Heart left ventricle (tissue), 16 donors: ENCODE measurements around the gene IGF2. TPM values are rescaled to one million over a fixed set of nuclear protein-coding genes. Genes with fewer than 3 reads are reported as not detected.

ENCODE experiments used
- ATAC-seq, 4 donors: fragments of 200-7000 bp; cut with Tn5 transposase; one replicate each; pipeline ENCODE4 v1.9.1; 2020 to 2022; ENCODE audit warnings: moderate library complexity in 4 of 4, mild to moderate bottlenecking in 3 of 4, moderate number of reproducible peaks in 1 of 4
- DNase-seq, 5 donors: peaks; one replicate each; pipeline ENCODE4 v3.0.0-alpha.2; 2020
- H3K27ac ChIP-seq, 12 donors: fragments of 200-600 bp; sonication (generic) in 4 of 12; one replicate each; pipeline versions ENCODE4 v1.5.0 to v1.8.0; 2016 to 2022; ENCODE audit warnings: mild to moderate bottlenecking in 2 of 12
- H3K27me3 ChIP-seq, 9 donors: fragments of 200-600 bp; sonication (generic) in 2 of 9; one replicate each; pipeline versions ENCODE4 v1.5.1 to v1.8.0; 2016 to 2022; ENCODE audit warnings: mild to moderate bottlenecking in 3 of 9
- H3K36me3 ChIP-seq, 9 donors: fragments of 200-600 bp; sonication (generic) in 2 of 9; one replicate each; pipeline versions ENCODE4 v1.5.0 to v1.8.0; 2018 to 2022; ENCODE audit warnings: mild to moderate bottlenecking in 2 of 9
- H3K4me1 ChIP-seq, 12 donors: fragments of 200-600 bp; sonication (generic) in 4 of 12; one replicate each; pipeline versions ENCODE4 v1.5.0 to v1.8.0; 2016 to 2022; ENCODE audit warnings: mild to moderate bottlenecking in 3 of 12
- H3K4me3 ChIP-seq, 12 donors: fragments of 200-600 bp; sonication (generic) in 4 of 12; one replicate each; pipeline versions ENCODE4 v1.5.0 to v1.8.0; 2017 to 2022; ENCODE audit warnings: mild to moderate bottlenecking in 9 of 12, moderate library complexity in 4 of 12
- H3K9me3 ChIP-seq, 12 donors: fragments of 200-600 bp; sonication (generic) in 4 of 12; one replicate each; pipeline versions ENCODE4 v1.5.0 to v1.8.0; 2016 to 2022; ENCODE audit warnings: mild to moderate bottlenecking in 1 of 12
- CTCF ChIP-seq, 12 donors: fragments of 200-600 bp; sonication (generic) in 4 of 12; IDR thresholded peaks; one replicate each; pipeline versions ENCODE4 v1.5.0 to v1.8.0; 2018 to 2022; ENCODE audit warnings: antibody characterized with exemption in 12 of 12, mild to moderate bottlenecking in 5 of 12
- POLR2A ChIP-seq, 2 donors: fragments of 450-650 bp; IDR thresholded peaks; one replicate each; pipeline ENCODE4 v1.6.1; 2017; ENCODE audit warnings: antibody characterized with exemption in 2 of 2, mild to moderate bottlenecking in 2 of 2, moderate library complexity in 2 of 2
- WGBS, 4 donors: extraction: QIAGEN DNeasy Blood & Tissue Kit in 2 of 4; methylation state at CpG; one replicate each; pipeline versions ENCODE4 v1.1.5 to v1.1.7; 2013 to 2018; 5-methylcytosine and 5-hydroxymethylcytosine counted together
- intact Hi-C, 10 donors: fragments of 100-400 bp; cut with DNase I; formaldehyde crosslinking; loops; one replicate each; pipeline versions ENCODE4 v1.11.1 to v1.14.2; 2022
- polyA plus RNA-seq, 2 donors: library from polyadenylated mRNA; stranded (reverse); fragments of 200-250 nt; gene quantifications; one replicate each; pipeline ENCODE4 v1.2.3, GENCODE V29; 2013
- total RNA-seq, 9 donors: library from RNA; depleted of rRNA in 2 of 9; stranded (reverse); fragments of >200 nt in 2 of 9; fragmentation: NEBNext Ultra II Directional in 3 of 9; extraction: Animal tissue kit (Norgen Biotek cat#: 25700) in 3 of 9; gene quantifications; one replicate each; pipeline versions ENCODE4 v1.1.0 to v1.2.4, GENCODE V29; 2016 to 2023
- donor health status: ischemic (EF 13 %, LVEDD 7.1; RV severe dilation, severe dysfunction).
- donor health status: healthy with polysubstance abuse.
- donor health status: DM: no; HTN: yes; CAD: no.
- donor health status: DM: no; HTN: no; CAD: no.
- donor health status: ischemic (EF 25% LVEDD 6.9; RV normal size, moderate dysfunction).
- donor health status: ischemic (EF 25% LVEDD 5.7; RV mildly dilated, moderate dysfunction).
- donor health status: healthy.
- donor health status: DM: yes; HTN: yes; CAD: no.
- donor health status: ischemic (EF 35%, LVEDD 5.7; RV mildly dilated, moderate dysfunction).
- donor health status: nonischemic (EF 11% LVEDD 7.7; RV severe dilation, severe dysfunction).
- donor health status: DM: yes; HTN: yes; CAD: no.
- donor health status: PGD.
- donor health status: ischemic (EF 29% LVEDD 5.4; RV normal size, mild dysfunction).
- donor health status: nonischemic (EF 23%, LVEDD 6.1; RV moderate dilation, normal function).

IGF2 gene
- total and polyA plus RNA-seq, 11 donors, result 48.9 to 175 (median 99.3) TPM

- H3K36me3 ChIP-seq, result no peaks in the 10 kb centered on the region
- no peaks in the 10 kb centered on the region for H3K27me3 ChIP-seq
- DNase-seq, result peak in 2 of 5 donors; percentile 57 to 72
- no peak for TF ChIP-seq CTCF (IDR thresholded peaks at IDR 0.05)
- TF ChIP-seq POLR2A (IDR thresholded peaks at IDR 0.05), result no peak
- H3K9me3 ChIP-seq, result no peaks in the 10 kb centered on the region
- 44 to 63% (median 54%) methylated on average over 4 to 17 of the region's 17 CpGs for WGBS, 4 donors
- intact Hi-C loops, result loop anchor here in 4 of 10 donors (1.0 to 5.0 kb wide), 2 partner anchors 40 kb away; partner anchors contain the start of gene IGF2 (in 3 of the 4)
- peak overlapping the region; percentile 54 to 91 (median 84) for H3K27ac ChIP-seq
- peak in 1 of 4 donors; percentile 2 for ATAC-seq
- H3K4me3 ChIP-seq, result peak overlapping the region in 5 of 12 donors; percentile 8 to 26 (median 15)
- H3K4me1 ChIP-seq, result peaks cover 7 to 81% (median 48%) of the 10 kb centered on the region in 12 donors
These were observed 42.3 kb downstream of the IGF2 start for GRCh38 chr11:2096919-2097301.

GRCh38 chr11:2096011-2096918 is 42.9 kb downstream of the IGF2 start:
- Histone ChIP-seq H3K4me1 (peaks cover 7 to 78% (median 47%) of the 10 kb centered on the region in 12 donors), H3K27ac (peak overlapping the region; percentile 54 to 91 (median 84)), H3K9me3 (no peaks in the 10 kb centered on the region), H3K36me3 (no peaks in the 10 kb centered on the region), H3K27me3 (no peaks in the 10 kb centered on the region), H3K4me3 (no peak overlapping the region)
- intact Hi-C loops, result loop anchor here in 3 of 10 donors (5.0 kb wide), 1 partner anchor 41 kb away; the partner anchor contains the start of gene IGF2 (in 3 of the 3)
- DNase-seq (peak in 2 of 5 donors; percentile 19 to 44), ATAC-seq (no peak)
- TF ChIP-seq CTCF (IDR thresholded peaks at IDR 0.05) (no peak), POLR2A (IDR thresholded peaks at IDR 0.05) (no peak)
- WGBS, 4 donors, result 95 to 96% (median 95%) methylated on average over 19 of the region's 19 CpGs

DNA sequence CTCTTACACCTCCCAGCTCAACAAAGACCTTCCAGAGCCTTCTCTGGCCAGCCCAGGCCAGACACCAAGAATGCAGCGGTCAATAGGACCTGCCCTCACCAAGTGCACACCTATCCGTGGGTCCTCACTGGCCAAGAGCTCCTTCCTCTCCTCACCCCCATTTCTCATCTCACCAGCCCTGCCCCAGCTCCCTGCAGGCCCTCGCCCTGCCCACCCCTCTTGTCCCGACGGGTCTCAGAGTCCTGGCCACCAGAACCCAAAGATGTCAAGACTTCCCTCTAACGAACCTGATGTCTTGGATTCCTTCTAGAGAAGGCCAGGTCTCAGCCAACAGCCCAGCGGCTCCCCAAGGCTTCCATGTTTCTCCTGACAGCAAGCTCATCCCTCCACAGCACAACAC is 43.6 kb downstream of the IGF2 start:
- ATAC-seq (no peak), DNase-seq (peak in 2 of 5 donors; percentile 9 to 55)
- TF ChIP-seq CTCF (IDR thresholded peaks at IDR 0.05) (no peak), POLR2A (IDR thresholded peaks at IDR 0.05) (no peak)
- Histone ChIP-seq H3K4me1 (peaks cover 7 to 71% (median 44%) of the 10 kb centered on the region in 12 donors), H3K27me3 (no peaks in the 10 kb centered on the region), H3K27ac (no peak overlapping the region), H3K4me3 (no peak overlapping the region), H3K9me3 (no peaks in the 10 kb centered on the region), H3K36me3 (no peaks in the 10 kb centered on the region)
- intact Hi-C loops, result loop anchor here in 3 of 10 donors (1.0 to 5.0 kb wide), 2 partner anchors 13 to 42 kb away; partner anchors contain the start of gene IGF2 (in 3 of the 3)
- WGBS, 4 donors, result 95 to 97% (median 96%) methylated on average over 7 of the region's 7 CpGs

DNA sequence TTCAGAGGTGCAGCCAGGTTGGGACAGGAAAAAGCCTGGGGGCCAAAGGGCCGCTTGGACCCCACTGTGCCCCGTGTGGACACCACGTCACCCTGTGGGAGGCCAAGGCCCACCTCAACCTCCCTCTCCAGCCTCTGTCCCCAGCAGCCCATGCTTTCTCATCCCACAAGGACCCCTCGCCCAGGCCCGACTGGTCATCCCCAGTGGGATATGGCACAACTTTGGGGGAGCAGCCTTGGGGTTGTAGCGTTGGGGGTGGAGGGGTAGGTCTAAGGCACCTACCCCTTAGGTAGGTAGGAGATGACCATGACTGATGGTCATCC is 44.0 kb downstream of the IGF2 start:
- intact Hi-C loops, result loop anchor here in 3 of 10 donors (1.0 to 5.0 kb wide), 2 partner anchors 13 to 42 kb away; partner anchors contain the start of gene IGF2 (in 3 of the 3)
- 97 to 99% (median 98%) methylated on average over 6 of the region's 6 CpGs for WGBS, 4 donors
- no peak overlapping the region for H3K4me3 ChIP-seq
- H3K9me3 ChIP-seq, result no peaks in the 10 kb centered on the region
- H3K36me3 ChIP-seq, result no peaks in the 10 kb centered on the region
- TF ChIP-seq POLR2A (IDR thresholded peaks at IDR 0.05) (no peak), CTCF (IDR thresholded peaks at IDR 0.05) (no peak)
- H3K27me3 ChIP-seq, result no peaks in the 10 kb centered on the region
- H3K27ac ChIP-seq, result no peak overlapping the region
- DNase-seq, result peak in 2 of 5 donors; percentile 12 to 57
- peaks cover 6 to 67% (median 41%) of the 10 kb centered on the region in 12 donors for H3K4me1 ChIP-seq
- no peak for ATAC-seq
